Measurements from ENCODE around the gene METAP2. TPM values are rescaled to one million over a fixed set of nuclear protein-coding genes. Genes with fewer than 3 reads are reported as not detected.

Gene METAP2
- total and polyA plus RNA-seq, 2 of the 8 experiments (the other 6 are each of a cell fraction or from before 2014, with no cell fraction given), result 41.3 to 114 TPM

DNA sequence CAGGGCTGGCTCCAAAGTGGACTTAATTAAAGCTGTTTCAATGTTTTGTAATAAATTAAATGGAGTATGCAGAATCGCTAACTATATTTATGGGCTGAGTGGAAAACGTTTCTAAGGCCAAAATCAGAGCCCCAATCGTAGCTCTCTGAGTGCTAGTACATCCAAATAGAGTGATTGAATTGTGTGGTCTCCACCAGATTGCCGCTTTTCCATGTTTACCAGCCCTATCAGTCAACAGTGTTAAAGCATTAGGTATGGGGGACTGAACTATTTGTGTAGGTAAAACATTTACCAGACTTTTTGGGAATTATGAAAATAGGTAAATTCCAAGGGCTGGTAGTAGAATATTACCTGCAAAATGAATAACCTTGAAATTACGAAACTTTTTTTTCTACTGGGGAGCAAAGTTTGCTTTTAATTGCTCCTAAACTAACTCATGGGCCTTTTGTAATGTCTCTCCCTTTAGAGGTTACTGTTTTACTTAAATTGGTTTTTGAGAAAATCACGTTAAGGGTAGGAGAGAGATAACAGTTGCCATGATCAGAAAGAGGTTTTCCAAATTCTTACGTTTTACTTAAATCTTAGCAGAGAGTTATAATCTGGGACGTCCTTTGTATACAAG is 28.0 kb upstream of the METAP2 start:
- Histone ChIP-seq H3K27me3 (replicated peaks in 1 of 4; ENCODE audit: control insufficient read depth in 3 of 4, extremely low read depth in 1 of 4, insufficient read depth in 3 of 4, low read length in 3 of 4) (peaks cover 0 to 7% (median 3%) of the 10 kb centered on the region in 4 experiments; a peak in 6 of 7 replicates), H4K91ac (replicated peaks; ENCODE audit: insufficient read length, low read length) (no peak overlapping the region), H3K18ac (ENCODE audit: extremely low read depth, low read length) (no peak overlapping the region), H3K36me3 (ENCODE audit: control insufficient read depth in 2 of 4, insufficient read depth in 4 of 4, low read length in 3 of 4) (no peaks in the 10 kb centered on the region), H3K4me3 (ENCODE audit: extremely low read depth in 1 of 4, insufficient read depth in 2 of 4, low read depth in 3 of 4, low read length in 4 of 4) (peak overlapping the region in 3 of 4 experiments; percentile 16 to 56 (median 34); a peak in 4 of 8 replicates), H2BK20ac (ENCODE audit: low read length) (no peak overlapping the region), H3K56ac (replicated peaks; ENCODE audit: insufficient read length, low read depth, low read length) (no peak overlapping the region), H2BK15ac (ENCODE audit: low read length) (no peak overlapping the region), H4K5ac (ENCODE audit: insufficient read length, low read depth, low read length) (no peak overlapping the region), H3K9me3 (ENCODE audit: insufficient read depth in 2 of 2, low read depth in 1 of 2, low read length in 1 of 2) (no peaks in the 10 kb centered on the region), H2AFZ (ENCODE audit: low read length) (no peak overlapping the region), H3K14ac (ENCODE audit: insufficient read length) (no peak overlapping the region), H3K23me2 (ENCODE audit: low read depth, low read length) (no peaks in the 10 kb centered on the region; the same call in 1 of the 2 replicates), H3K79me1 (ENCODE audit: low read depth, low read length) (no peaks in the 10 kb centered on the region), H3K79me2 (ENCODE audit: control insufficient read depth in 1 of 2, insufficient read depth in 2 of 2, low read length in 2 of 2) (no peaks in the 10 kb centered on the region), H2AK5ac (ENCODE audit: low read depth, low read length) (no peak overlapping the region), H3K23ac (ENCODE audit: insufficient read length) (no peak overlapping the region), H3K27ac (ENCODE audit: low read depth, low read length) (no peak overlapping the region), H3K4ac (replicated peaks; ENCODE audit: insufficient read length, low read depth, low read length) (no peak overlapping the region), H4K20me1 (replicated peaks in 1 of 2; ENCODE audit: control insufficient read depth in 1 of 2, insufficient read depth in 2 of 2, low read length in 2 of 2) (no peaks in the 10 kb centered on the region), H3K4me1 (replicated peaks in 1 of 4; ENCODE audit: control insufficient read depth in 3 of 4, insufficient read depth in 4 of 4, low read length in 3 of 4) (peaks cover 0 to 15% (median 5%) of the 10 kb centered on the region in 4 experiments; a peak in 5 of 7 replicates), H2BK12ac (ENCODE audit: low read depth, low read length) (no peak overlapping the region), H3K4me2 (ENCODE audit: insufficient read depth in 1 of 2, low read depth in 2 of 2, low read length in 2 of 2) (peak overlapping the region; percentile 70 to 78), H2BK120ac (replicated peaks; ENCODE audit: low read depth, low read length) (no peak overlapping the region), H2BK5ac (ENCODE audit: low read depth, low read length) (no peak overlapping the region), H4K8ac (ENCODE audit: extremely low read depth, insufficient read depth, low read length) (peak overlapping the region; percentile 28; the same call in 1 of the 2 replicates), H3K9ac (replicated peaks in 1 of 4; ENCODE audit: extremely low read depth in 1 of 4, low read depth in 3 of 4, low read length in 3 of 4) (no peak overlapping the region)
- 69% methylated on average over 8 of the region's 8 CpGs; no CpG with 5 or more reads in 1 of the 2 experiments for WGBS, 2 experiments (ENCODE audit: extremely low coverage in 1 of 2, insufficient coverage in 1 of 2, insufficient read length in 1 of 2, insufficient replicate concordance in 2 of 2, low coverage in 1 of 2, low lambda C conversion rate in 2 of 2, missing lambda C conversion rate in 1 of 2)
- ChIA-PET CTCF (ENCODE audit: partially characterized antibody) (interaction anchor here (0.6 kb wide), 1 partner anchor 17 kb away, joined by 3 read pairs; no protein-coding TSS in a partner anchor), POLR2A (ENCODE audit: partially characterized antibody) (interaction anchor here (0.7 to 1.8 kb wide), 4 partner anchors 28 to 134 kb away, joined by 3 to 7 read pairs (median 3); partner anchors contain the start of gene METAP2)
- DNase-seq (ENCODE audit: low read depth in 1 of 2, low spot score in 2 of 2) (no peak), FAIRE-seq (no peak)
- no peak for TF ChIP-seq JUND (IDR thresholded peaks at IDR 0.05; ENCODE audit: low read length)
- no peak for TF ChIP-seq TAF1 (IDR thresholded peaks at IDR 0.05; ENCODE audit: low read depth, low read length)
- no peak for TF ChIP-seq TBP (IDR thresholded peaks at IDR 0.05; ENCODE audit: low read depth, low read length)
- TF ChIP-seq, protein P1, sequence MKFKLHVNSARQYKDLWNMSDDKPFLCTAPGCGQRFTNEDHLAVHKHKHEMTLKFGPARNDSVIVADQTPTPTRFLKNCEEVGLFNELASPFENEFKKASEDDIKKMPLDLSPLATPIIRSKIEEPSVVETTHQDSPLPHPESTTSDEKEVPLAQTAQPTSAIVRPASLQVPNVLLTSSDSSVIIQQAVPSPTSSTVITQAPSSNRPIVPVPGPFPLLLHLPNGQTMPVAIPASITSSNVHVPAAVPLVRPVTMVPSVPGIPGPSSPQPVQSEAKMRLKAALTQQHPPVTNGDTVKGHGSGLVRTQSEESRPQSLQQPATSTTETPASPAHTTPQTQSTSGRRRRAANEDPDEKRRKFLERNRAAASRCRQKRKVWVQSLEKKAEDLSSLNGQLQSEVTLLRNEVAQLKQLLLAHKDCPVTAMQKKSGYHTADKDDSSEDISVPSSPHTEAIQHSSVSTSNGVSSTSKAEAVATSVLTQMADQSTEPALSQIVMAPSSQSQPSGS (IDR thresholded peaks at IDR 0.05; ENCODE audit: low read length), result no peak

All from H1 (cell line).